GM21529 (cell line): ENCODE results near the gene SPECC1L.

Experiments
- ATAC-seq: cut with Tn5 transposase; IDR thresholded peaks from one replicate; pipeline ENCODE4 v1.9.1; 2021; ENCODE audit not compliant: unreplicated experiment

The SPECC1L gene

GRCh38 chr22:24465975-24466374 is 195.3 kb downstream of the SPECC1L start:
- ATAC-seq, result no peak

DNA sequence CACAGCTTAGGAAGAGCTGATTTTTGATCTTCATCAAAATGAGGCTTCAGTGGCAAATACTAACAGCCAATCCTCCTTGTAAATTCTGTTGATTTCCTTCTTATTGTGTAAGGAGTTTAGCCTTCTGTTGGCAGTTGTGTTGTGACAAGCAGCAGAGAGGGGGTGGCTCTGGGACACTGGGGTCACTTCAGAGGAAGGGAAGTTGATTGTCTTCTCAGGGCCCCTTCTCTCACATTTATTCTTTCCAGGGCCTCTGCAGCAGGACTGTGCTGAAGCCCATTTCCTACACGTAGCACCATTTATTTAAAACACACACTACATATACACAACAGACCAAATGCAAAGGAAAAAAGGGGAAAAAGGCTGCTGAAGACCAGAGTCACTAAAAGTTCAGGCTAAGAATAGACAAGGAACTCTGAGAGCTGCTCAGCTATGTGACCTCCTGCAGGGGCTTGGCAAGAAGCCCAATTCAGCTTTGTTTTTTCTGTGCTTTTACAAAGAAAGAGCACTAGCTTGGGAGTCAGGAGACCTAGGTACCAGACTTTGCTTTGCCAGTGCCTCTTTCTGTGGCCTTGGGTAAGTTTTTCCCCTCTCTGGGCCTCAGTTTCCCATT is 196.2 kb downstream of the SPECC1L start:
- no peak for ATAC-seq

- ATAC-seq, result no peak
These were observed 196.7 kb downstream of the SPECC1L start for GRCh38 chr22:24467340-24467739.
